ENCODE measurements around the gene KLHDC8A. TPM values are rescaled to one million over a fixed set of nuclear protein-coding genes. Genes with fewer than 3 reads are reported as not detected.

The KLHDC8A gene
- total RNA-seq, 2 experiments from 2014 or later = not detected

- peaks cover 87% of the 10 kb centered on the region for H3K4me1 Mint-ChIP-seq (ENCODE audit: low read depth)
- POLR2A ChIA-PET = interaction anchor here (1.0 to 17.2 kb wide), 3 partner anchors 8 to 35 kb away, joined by 3 to 918 read pairs (median 4); no protein-coding TSS in a partner anchor
- Histone ChIP-seq H3K9me3 (ENCODE audit: control insufficient read depth in 1 of 2, insufficient read depth in 1 of 2, low read length in 2 of 2) (no peaks in the 10 kb centered on the region), H3K27me3 (ENCODE audit: control insufficient read depth in 1 of 2, insufficient read depth in 2 of 2, low read length in 2 of 2) (no peaks in the 10 kb centered on the region), H3K4me3 (ENCODE audit: low read length) (peak overlapping the region; percentile 78), H3K4me1 (ENCODE audit: insufficient read depth, low read length) (peaks cover 86% of the 10 kb centered on the region), H3K27ac (ENCODE audit: low read depth in 1 of 2, low read length in 2 of 2) (peak overlapping the region; percentile 0 to 67), H3K36me3 (ENCODE audit: insufficient read depth, low read length) (peaks cover 18% of the 10 kb centered on the region)
- no peaks in the 10 kb centered on the region for H3K9me3 Mint-ChIP-seq
- peak in 2 of 14 experiments; percentile 36 to 53 for DNase-seq
- H3K4me3 Mint-ChIP-seq = peak overlapping the region; percentile 88
- no peak for TF ChIP-seq CTCF (IDR thresholded peaks at IDR 0.05)
- ATAC-seq (ENCODE audit: poor library complexity) = no peak
- CTCF ChIA-PET = interaction anchor here (3.7 kb wide), 1 partner anchor 43 kb away, joined by 27 read pairs; no protein-coding TSS in a partner anchor
- peaks cover 60% of the 10 kb centered on the region for H3K36me3 Mint-ChIP-seq (ENCODE audit: low read depth)
- no peaks in the 10 kb centered on the region for H3K27me3 Mint-ChIP-seq
- H3K27ac Mint-ChIP-seq = peak overlapping the region; percentile 99
- intact Hi-C loops (cut with DNase I, micrococcal nuclease) = no loop called here
These were observed 40.6 kb downstream of the KLHDC8A start for GRCh38 chr1:205316161-205316566.

- ChIA-PET POLR2A (interaction anchor here (1.0 to 17.2 kb wide), 6 partner anchors 9 to 87 kb away, joined by 3 to 918 read pairs (median 8); partner anchors contain the start of gene TMCC2), CTCF (interaction anchor here (2.1 to 3.7 kb wide), 2 partner anchors 9 to 41 kb away, joined by 14 to 27 read pairs; no protein-coding TSS in a partner anchor)
- H3K9me3 Mint-ChIP-seq = no peaks in the 10 kb centered on the region
- TF ChIP-seq CTCF (IDR thresholded peaks at IDR 0.05) = no peak
- ATAC-seq (ENCODE audit: poor library complexity) = no peak
- Histone ChIP-seq H3K4me1 (ENCODE audit: insufficient read depth, low read length) (peaks cover 92% of the 10 kb centered on the region), H3K9me3 (ENCODE audit: control insufficient read depth in 1 of 2, insufficient read depth in 1 of 2, low read length in 2 of 2) (no peaks in the 10 kb centered on the region), H3K27me3 (ENCODE audit: control insufficient read depth in 1 of 2, insufficient read depth in 2 of 2, low read length in 2 of 2) (no peaks in the 10 kb centered on the region), H3K36me3 (ENCODE audit: insufficient read depth, low read length) (peaks cover 29% of the 10 kb centered on the region), H3K27ac (ENCODE audit: low read depth in 1 of 2, low read length in 2 of 2) (peak overlapping the region; percentile 18 to 85), H3K4me3 (ENCODE audit: low read length) (peak overlapping the region; percentile 6)
- peaks cover 62% of the 10 kb centered on the region for H3K36me3 Mint-ChIP-seq (ENCODE audit: low read depth)
- peak in 1 of 14 experiments; percentile 30 for DNase-seq
- peak overlapping the region; percentile 99 for H3K27ac Mint-ChIP-seq
- peaks cover 96% of the 10 kb centered on the region for H3K4me1 Mint-ChIP-seq (ENCODE audit: low read depth)
- H3K27me3 Mint-ChIP-seq = no peaks in the 10 kb centered on the region
- intact Hi-C loops (cut with DNase I, micrococcal nuclease) = no loop called here
- peak overlapping the region; percentile 93 for H3K4me3 Mint-ChIP-seq
These were observed 41.6 kb downstream of the KLHDC8A start for GRCh38 chr1:205315008-205315618.

- Mint-ChIP-seq H3K27me3 (no peaks in the 10 kb centered on the region), H3K36me3 (ENCODE audit: low read depth) (peaks cover 65% of the 10 kb centered on the region), H3K27ac (peak overlapping the region; percentile 99), H3K9me3 (no peaks in the 10 kb centered on the region), H3K4me3 (peak overlapping the region; percentile 93), H3K4me1 (ENCODE audit: low read depth) (peaks cover 91% of the 10 kb centered on the region)
- H3K27me3 ChIP-seq (ENCODE audit: control insufficient read depth in 1 of 2, insufficient read depth in 2 of 2, low read length in 2 of 2) = no peaks in the 10 kb centered on the region
- DNase-seq = peak in 11 of 14 experiments; percentile 5 to 73 (median 33)
- intact Hi-C loops (cut with DNase I, micrococcal nuclease) = loop anchor here in 1 of 2 experiments (1.0 kb wide), 2 partner anchors 8 to 28 kb away; partner anchors contain the start of gene NUAK2
- peaks cover 89% of the 10 kb centered on the region for H3K4me1 ChIP-seq (ENCODE audit: insufficient read depth, low read length)
- peak; percentile 81 for ATAC-seq (ENCODE audit: poor library complexity)
- H3K27ac ChIP-seq (ENCODE audit: low read depth in 1 of 2, low read length in 2 of 2) = peak overlapping the region; percentile 30 to 85
- ChIA-PET POLR2A (interaction anchor here (0.7 to 17.2 kb wide), 8 partner anchors 10 to 127 kb away, joined by 3 to 918 read pairs (median 7); partner anchors contain the start of gene TMCC2), CTCF (interaction anchor here (1.2 to 3.7 kb wide), 4 partner anchors 11 to 40 kb away, joined by 3 to 27 read pairs (median 9); no protein-coding TSS in a partner anchor)
- peaks cover 42% of the 10 kb centered on the region for H3K36me3 ChIP-seq (ENCODE audit: insufficient read depth, low read length)
- H3K9me3 ChIP-seq (ENCODE audit: control insufficient read depth in 1 of 2, insufficient read depth in 1 of 2, low read length in 2 of 2) = no peaks in the 10 kb centered on the region
- peak overlapping the region; percentile 50 for H3K4me3 ChIP-seq (ENCODE audit: low read length)
- no peak for TF ChIP-seq CTCF (IDR thresholded peaks at IDR 0.05)
These were observed 43.0 kb downstream of the KLHDC8A start for GRCh38 chr1:205313563-205314308.
